ENCODE measurements around the gene IL3RA.

Gene IL3RA

DNA sequence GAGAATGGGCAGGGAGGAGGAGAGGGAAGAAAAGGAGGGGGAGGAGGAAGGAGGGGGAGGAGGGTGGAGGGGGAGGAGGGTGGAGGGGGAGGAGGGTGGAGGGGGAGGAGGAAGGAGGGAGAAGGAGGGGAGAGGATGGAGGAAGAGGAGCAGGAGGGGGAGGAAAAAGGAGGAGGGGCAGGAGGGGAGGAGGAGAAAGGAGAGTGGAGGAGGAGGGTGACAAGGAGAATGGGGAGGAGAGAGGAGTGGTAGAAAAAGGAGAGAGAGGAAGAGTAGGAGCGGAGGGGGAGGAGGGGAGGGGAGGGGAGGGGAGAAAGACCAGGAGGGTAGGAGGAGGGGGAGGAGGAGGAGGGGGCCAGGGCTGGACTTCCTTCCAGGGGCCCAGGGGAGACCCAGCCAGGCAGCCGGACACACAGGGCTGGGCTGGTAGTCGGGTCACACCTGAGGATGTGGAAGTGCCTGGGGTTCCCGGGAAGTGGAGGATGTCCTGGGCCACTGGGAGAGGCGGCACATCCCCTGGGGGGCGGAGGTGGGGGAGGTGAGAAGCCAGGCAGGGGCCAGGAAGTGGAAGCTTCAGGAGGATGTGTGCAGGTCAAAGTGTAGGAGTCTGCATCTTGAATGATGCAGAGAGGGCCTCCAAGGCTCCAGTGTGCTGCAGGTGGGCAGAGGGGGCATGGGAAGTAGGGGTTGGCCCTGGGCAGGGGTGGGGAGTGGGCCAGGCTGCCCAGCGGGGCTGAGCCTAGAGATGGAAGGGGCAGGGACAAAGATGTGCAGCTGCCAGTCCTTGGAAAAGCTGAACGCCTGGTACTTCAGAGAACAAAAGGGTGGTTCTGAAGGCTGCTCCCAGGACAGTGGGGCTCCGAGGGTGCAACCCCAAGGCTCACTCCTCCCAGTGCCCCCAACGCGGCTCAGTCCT, 18.8 kb downstream of the IL3RA start:
- H3K36me3 ChIP-seq (ENCODE audit: control insufficient read depth, low read length) = no peaks in the 10 kb centered on the region
- H3K4me2 ChIP-seq (ENCODE audit: low read length) = peak overlapping the region; percentile 34
- H4K20me1 ChIP-seq (ENCODE audit: control insufficient read depth, insufficient read depth, low read depth, low read length) = no peaks in the 10 kb centered on the region
- H3K4me1 ChIP-seq (ENCODE audit: control insufficient read depth, low read length) = peaks cover 15% of the 10 kb centered on the region
- H3K27ac ChIP-seq (ENCODE audit: low read depth, low read length) = no peak overlapping the region
- H3K27me3 ChIP-seq (ENCODE audit: control insufficient read depth, low read length) = no peaks in the 10 kb centered on the region
- peaks cover 3% of the 10 kb centered on the region; the same call in 1 of the 2 replicates for H3F3A ChIP-seq (ENCODE audit: control insufficient read depth, insufficient read depth)
- H3K79me2 ChIP-seq (ENCODE audit: control insufficient read depth, low read length) = no peaks in the 10 kb centered on the region
- no peaks in the 10 kb centered on the region for H3K9me3 ChIP-seq (ENCODE audit: control insufficient read depth, insufficient read depth, low read length)
- H3K9me2 ChIP-seq (replicated peaks; ENCODE audit: control insufficient read depth, low read length) = no peaks in the 10 kb centered on the region
- TF ChIP-seq EZH2phosphoT487 (IDR thresholded peaks at IDR 0.05; ENCODE audit: borderline replicate concordance, low read length) = no peak
- TF ChIP-seq, protein P1, sequence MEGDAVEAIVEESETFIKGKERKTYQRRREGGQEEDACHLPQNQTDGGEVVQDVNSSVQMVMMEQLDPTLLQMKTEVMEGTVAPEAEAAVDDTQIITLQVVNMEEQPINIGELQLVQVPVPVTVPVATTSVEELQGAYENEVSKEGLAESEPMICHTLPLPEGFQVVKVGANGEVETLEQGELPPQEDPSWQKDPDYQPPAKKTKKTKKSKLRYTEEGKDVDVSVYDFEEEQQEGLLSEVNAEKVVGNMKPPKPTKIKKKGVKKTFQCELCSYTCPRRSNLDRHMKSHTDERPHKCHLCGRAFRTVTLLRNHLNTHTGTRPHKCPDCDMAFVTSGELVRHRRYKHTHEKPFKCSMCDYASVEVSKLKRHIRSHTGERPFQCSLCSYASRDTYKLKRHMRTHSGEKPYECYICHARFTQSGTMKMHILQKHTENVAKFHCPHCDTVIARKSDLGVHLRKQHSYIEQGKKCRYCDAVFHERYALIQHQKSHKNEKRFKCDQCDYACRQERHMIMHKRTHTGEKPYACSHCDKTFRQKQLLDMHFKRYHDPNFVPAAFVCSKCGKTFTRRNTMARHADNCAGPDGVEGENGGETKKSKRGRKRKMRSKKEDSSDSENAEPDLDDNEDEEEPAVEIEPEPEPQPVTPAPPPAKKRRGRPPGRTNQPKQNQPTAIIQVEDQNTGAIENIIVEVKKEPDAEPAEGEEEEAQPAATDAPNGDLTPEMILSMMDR (IDR thresholded peaks at IDR 0.05; ENCODE audit: low read depth, low read length, poor library complexity, severe bottlenecking) = no peak
- H3K4me3 ChIP-seq (ENCODE audit: low read length) = no peak overlapping the region

DNA sequence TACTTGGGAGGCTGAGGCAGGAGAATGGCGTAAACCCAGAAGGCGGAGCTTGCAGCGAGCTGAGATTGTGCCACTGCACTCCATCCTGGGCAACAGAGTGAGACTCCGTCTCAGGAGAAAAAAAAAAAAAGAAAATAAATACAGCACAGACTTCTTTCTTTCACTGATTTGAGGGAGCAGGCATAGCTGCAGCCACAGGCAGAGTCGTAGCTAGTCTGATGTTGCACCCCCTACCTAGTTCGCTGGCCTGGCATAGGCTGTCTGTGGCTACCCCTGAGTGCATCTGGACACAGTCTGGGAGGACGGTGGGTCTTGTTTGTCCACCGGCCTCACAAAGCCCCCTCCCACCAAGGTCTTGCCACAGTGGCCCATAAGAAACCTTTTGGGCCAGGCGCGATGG, 21.4 kb downstream of the IL3RA start:
- Histone ChIP-seq H3K9me3 (ENCODE audit: control insufficient read depth, insufficient read depth, low read length) (no peaks in the 10 kb centered on the region), H3K27ac (ENCODE audit: low read depth, low read length) (no peak overlapping the region), H3K4me1 (ENCODE audit: control insufficient read depth, low read length) (peaks cover 15% of the 10 kb centered on the region), H3K4me3 (ENCODE audit: low read length) (no peak overlapping the region), H3K79me2 (ENCODE audit: control insufficient read depth, low read length) (no peaks in the 10 kb centered on the region), H3K27me3 (ENCODE audit: control insufficient read depth, low read length) (no peaks in the 10 kb centered on the region), H3F3A (ENCODE audit: control insufficient read depth, insufficient read depth) (peaks cover 3% of the 10 kb centered on the region; the same call in 1 of the 2 replicates), H3K9me2 (replicated peaks; ENCODE audit: control insufficient read depth, low read length) (no peaks in the 10 kb centered on the region), H4K20me1 (ENCODE audit: control insufficient read depth, insufficient read depth, low read depth, low read length) (no peaks in the 10 kb centered on the region), H3K36me3 (ENCODE audit: control insufficient read depth, low read length) (no peaks in the 10 kb centered on the region), H3K4me2 (ENCODE audit: low read length) (no peak overlapping the region)
- TF ChIP-seq EZH2phosphoT487 (IDR thresholded peaks at IDR 0.05; ENCODE audit: borderline replicate concordance, low read length) = no peak
- TF ChIP-seq, protein P1 (IDR thresholded peaks at IDR 0.05; ENCODE audit: low read depth, low read length, poor library complexity, severe bottlenecking) = no peak

DNA sequence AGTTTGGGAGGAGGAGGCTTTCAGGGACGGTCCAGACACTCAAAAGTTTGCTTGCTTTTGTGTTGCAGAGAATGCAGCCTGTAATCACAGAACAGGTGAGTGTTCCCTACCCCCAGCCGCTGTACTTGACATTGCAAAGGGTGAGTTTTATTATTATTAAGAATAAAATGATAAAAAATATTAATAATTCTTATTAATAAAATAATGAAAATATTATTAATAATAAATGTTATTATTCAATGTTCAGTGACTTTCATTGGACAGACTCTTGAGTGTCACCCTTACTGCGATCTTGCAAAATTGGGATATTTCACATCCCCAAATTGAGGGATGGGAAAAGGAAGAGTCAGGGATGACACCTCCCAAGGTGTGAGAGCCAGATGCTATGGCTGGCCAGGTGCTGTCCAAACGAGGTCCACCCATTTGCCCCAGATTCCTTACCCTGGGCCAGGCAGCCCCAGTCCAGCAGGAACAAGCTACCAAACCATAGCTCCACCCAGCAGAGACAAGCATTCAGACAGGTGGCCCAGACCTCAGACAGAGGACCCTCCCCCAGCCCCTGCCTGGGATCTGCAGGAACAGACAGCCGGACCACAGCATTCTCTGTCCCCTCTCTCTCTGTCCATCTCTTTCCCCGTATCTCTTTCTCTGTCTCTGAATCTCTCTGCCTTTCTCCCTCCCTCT, 22.4 kb downstream of the IL3RA start:
- H3K79me2 ChIP-seq (ENCODE audit: control insufficient read depth, low read length) = no peaks in the 10 kb centered on the region
- peaks cover 15% of the 10 kb centered on the region for H3K4me1 ChIP-seq (ENCODE audit: control insufficient read depth, low read length)
- H4K20me1 ChIP-seq (ENCODE audit: control insufficient read depth, insufficient read depth, low read depth, low read length) = no peaks in the 10 kb centered on the region
- H3K4me2 ChIP-seq (ENCODE audit: low read length) = no peak overlapping the region
- H3K9me3 ChIP-seq (ENCODE audit: control insufficient read depth, insufficient read depth, low read length) = no peaks in the 10 kb centered on the region
- H3K36me3 ChIP-seq (ENCODE audit: control insufficient read depth, low read length) = no peaks in the 10 kb centered on the region
- no peaks in the 10 kb centered on the region for H3K9me2 ChIP-seq (replicated peaks; ENCODE audit: control insufficient read depth, low read length)
- no peak overlapping the region for H3K4me3 ChIP-seq (ENCODE audit: low read length)
- no peak overlapping the region for H3K27ac ChIP-seq (ENCODE audit: low read depth, low read length)
- H3F3A ChIP-seq (ENCODE audit: control insufficient read depth, insufficient read depth) = peaks cover 3% of the 10 kb centered on the region; the same call in 1 of the 2 replicates
- H3K27me3 ChIP-seq (ENCODE audit: control insufficient read depth, low read length) = no peaks in the 10 kb centered on the region
- TF ChIP-seq, protein P1 (IDR thresholded peaks at IDR 0.05; ENCODE audit: low read depth, low read length, poor library complexity, severe bottlenecking) = no peak
- no peak for TF ChIP-seq EZH2phosphoT487 (IDR thresholded peaks at IDR 0.05; ENCODE audit: borderline replicate concordance, low read length)
